AG10803 (cell line): ENCODE results near the gene RBMS3.

ENCODE experiments used
- DNase-seq: peaks from one replicate; pipeline ENCODE4 v3.0.0; 2010; ENCODE audit warnings: low read depth
- H3K4me3 ChIP-seq: 2 replicates; pipeline ENCODE4 v1.5.1; 2011; ENCODE audit warnings: mild to moderate bottlenecking, low read length, control low read depth
- CTCF ChIP-seq: conservative IDR thresholded peaks from 2 replicates; pipeline ENCODE4 v1.5.1; 2011; ENCODE audit warnings: mild to moderate bottlenecking, low read length, control low read depth, inconsistent platforms

RBMS3 gene

GRCh38 chr3:29406291-29406832, 125.5 kb downstream of the RBMS3 start:
- no peak for TF ChIP-seq CTCF
- H3K4me3 ChIP-seq: no peak overlapping the region
- no peak for DNase-seq

GRCh38 chr3:29408676-29409075, 127.8 kb downstream of the RBMS3 start:
- DNase-seq: peak; percentile 65
- no peak overlapping the region for H3K4me3 ChIP-seq
- TF ChIP-seq CTCF: no peak

GRCh38 chr3:29409409-29409808, 128.5 kb downstream of the RBMS3 start:
- no peak for TF ChIP-seq CTCF
- no peak overlapping the region for H3K4me3 ChIP-seq
- DNase-seq: no peak

- no peak overlapping the region for H3K4me3 ChIP-seq
- DNase-seq: no peak
- TF ChIP-seq CTCF: no peak
Observed at GRCh38 chr3:29410220-29410619, 129.3 kb downstream of the RBMS3 start.

GRCh38 chr3:29410660-29411405, 130.0 kb downstream of the RBMS3 start:
- H3K4me3 ChIP-seq: no peak overlapping the region
- no peak for DNase-seq
- TF ChIP-seq CTCF: no peak

- DNase-seq: no peak
Observed at GRCh38 chr3:29412110-29412509, 131.2 kb downstream of the RBMS3 start.

More at GRCh38 chr3:29412110-29412509, 131.2 kb downstream of the RBMS3 start:
- no peak overlapping the region for H3K4me3 ChIP-seq
- no peak for TF ChIP-seq CTCF
